ENCODE data around the gene AFAP1L2.

AFAP1L2 gene, protein sequence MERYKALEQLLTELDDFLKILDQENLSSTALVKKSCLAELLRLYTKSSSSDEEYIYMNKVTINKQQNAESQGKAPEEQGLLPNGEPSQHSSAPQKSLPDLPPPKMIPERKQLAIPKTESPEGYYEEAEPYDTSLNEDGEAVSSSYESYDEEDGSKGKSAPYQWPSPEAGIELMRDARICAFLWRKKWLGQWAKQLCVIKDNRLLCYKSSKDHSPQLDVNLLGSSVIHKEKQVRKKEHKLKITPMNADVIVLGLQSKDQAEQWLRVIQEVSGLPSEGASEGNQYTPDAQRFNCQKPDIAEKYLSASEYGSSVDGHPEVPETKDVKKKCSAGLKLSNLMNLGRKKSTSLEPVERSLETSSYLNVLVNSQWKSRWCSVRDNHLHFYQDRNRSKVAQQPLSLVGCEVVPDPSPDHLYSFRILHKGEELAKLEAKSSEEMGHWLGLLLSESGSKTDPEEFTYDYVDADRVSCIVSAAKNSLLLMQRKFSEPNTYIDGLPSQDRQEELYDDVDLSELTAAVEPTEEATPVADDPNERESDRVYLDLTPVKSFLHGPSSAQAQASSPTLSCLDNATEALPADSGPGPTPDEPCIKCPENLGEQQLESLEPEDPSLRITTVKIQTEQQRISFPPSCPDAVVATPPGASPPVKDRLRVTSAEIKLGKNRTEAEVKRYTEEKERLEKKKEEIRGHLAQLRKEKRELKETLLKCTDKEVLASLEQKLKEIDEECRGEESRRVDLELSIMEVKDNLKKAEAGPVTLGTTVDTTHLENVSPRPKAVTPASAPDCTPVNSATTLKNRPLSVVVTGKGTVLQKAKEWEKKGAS

DNA sequence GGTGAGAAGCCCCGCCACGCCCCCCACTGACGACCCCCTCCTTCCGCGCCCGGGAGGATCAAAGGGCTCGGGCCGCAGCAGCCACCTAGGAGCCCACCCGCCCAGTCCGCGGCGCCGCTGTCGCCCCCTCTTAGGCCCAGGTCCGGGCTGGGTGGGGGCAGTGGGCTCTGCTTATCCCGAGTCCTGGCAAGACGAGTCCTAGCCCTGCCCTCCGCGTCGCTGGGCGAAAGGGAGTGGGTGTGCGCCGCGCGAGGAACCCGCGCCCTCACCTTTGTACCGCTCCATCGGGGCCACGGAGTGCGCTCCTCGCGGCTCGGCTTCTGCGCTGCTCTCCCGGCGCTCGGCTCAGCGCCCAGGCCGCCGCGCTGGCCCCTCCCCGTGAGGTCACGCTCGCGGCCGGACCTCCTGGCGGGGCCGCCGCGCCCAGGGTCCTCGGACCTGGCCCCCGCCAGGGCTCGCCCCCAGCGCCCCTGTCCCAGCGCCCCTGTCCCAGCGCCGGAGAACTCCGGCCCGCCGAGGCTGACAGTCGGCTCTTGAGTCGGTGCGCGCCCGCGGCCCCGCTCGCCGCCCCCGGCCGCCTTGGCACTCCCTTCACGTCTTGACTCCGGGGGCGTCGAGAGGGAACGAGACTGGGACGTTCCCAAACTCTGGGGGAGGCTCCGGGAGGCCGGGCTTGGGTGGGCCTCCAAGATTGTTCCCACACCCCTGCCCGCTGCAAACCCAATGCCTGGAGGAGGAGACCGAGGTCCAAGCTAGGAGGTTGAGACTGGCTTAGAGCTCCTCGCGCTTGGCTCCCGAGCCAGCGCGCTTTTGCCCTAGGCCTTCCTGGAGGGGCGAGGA is at the start of gene AFAP1L2:
Gene AFAP1L2 (minus strand): TSS at position 332 of the 840 bp plus-strand sequence. CDS start 47 bp downstream, at position 285.
- peak within 1 kb of the TSS; percentile 22; the same call in 1 of the 2 replicates for H3K4me3 ChIP-seq (ENCODE audit: low read length)
- TF ChIP-seq ZNF274 (IDR thresholded peaks at IDR 0.05; ENCODE audit: low read depth, low read length), result no peak

DNA sequence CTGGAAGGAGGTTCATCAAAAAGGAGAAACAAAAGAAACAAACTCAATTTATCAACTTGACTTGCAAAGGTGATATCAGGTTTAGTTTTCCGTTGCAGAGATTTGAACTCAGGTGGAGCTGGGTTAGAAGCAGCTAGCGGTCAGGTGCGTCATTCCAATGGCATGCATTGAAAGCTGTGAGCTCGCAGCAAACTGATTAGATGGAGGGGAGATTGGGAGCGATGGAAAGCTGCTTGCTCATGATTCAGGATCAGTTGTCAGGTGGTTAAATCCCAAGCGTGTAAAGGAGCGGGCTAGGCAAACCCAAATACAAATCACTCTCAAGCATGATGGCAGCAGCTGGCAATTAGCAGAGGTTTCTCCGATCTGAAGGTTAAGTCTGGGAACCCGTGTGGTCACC is 49.3 kb upstream of the AFAP1L2 start:
- TF ChIP-seq ZNF274 (IDR thresholded peaks at IDR 0.05; ENCODE audit: low read depth, low read length), result no peak

DNA sequence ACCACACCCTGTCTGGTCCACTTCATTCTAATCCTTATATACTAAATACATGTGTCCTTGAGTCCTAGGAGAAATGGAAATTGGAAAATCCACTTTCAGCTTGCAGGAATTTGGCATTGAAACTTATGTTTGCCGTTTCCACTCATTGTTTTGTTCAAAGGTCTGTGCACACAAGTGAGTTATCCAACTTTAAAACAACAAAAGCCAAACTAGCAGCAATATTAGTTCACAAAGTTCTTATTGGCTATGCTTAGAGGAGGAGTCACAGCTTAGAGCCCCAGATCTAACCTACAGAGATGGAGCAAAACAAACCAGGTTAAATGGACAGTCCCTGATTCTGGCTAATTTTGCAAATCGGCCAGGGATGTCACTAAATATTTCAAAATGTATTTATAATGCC is 44.6 kb upstream of the AFAP1L2 start:
- H3K4me3 ChIP-seq (ENCODE audit: low read length), result no peak overlapping the region
- no peak for TF ChIP-seq ZNF274 (IDR thresholded peaks at IDR 0.05; ENCODE audit: low read depth, low read length)

More for the DNA sequence above, 49.3 kb upstream of the AFAP1L2 start:
- H3K4me3 ChIP-seq (ENCODE audit: low read length), result no peak overlapping the region

DNA sequence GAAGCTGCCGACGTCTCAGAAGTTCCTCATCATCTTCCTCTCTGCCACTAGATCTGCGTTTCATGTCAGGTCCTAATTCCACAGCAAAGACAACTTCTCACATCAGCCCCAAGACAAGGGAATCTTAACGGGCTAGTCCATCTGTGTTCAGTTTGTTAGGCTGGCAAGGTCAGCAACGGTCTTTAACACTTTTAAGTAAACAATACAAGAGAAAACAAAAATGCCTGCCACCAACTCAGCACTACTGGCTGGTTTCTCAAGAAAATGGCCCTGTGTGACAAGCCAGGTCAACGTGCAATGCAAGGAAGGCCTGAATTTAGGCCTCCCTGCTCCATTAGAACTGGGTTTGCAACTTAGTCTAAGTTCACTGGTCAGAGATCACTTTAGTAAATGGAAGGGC is 41.0 kb upstream of the AFAP1L2 start:
- no peak for TF ChIP-seq ZNF274 (IDR thresholded peaks at IDR 0.05; ENCODE audit: low read depth, low read length)
- H3K4me3 ChIP-seq (ENCODE audit: low read length), result no peak overlapping the region

DNA sequence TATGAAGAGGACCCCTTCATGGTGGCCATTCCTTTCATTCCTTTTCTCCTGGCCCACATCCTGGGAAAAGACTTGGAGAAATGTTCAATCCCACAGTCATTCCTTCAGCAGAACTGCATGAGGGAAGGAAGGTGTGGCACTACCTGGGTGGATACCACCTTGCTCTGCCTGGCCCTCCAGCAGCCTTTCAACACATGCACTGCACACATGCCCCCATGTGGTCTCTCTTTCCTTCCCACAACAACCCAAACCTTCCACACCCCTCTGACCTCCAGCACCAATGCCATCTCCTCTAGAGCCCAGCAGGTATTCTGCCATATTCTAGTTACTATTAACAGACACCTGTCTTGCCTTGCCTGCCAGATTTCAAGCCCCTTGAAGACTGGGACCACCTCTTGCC is 40.5 kb upstream of the AFAP1L2 start:
- H3K4me3 ChIP-seq (ENCODE audit: low read length), result no peak overlapping the region

DNA sequence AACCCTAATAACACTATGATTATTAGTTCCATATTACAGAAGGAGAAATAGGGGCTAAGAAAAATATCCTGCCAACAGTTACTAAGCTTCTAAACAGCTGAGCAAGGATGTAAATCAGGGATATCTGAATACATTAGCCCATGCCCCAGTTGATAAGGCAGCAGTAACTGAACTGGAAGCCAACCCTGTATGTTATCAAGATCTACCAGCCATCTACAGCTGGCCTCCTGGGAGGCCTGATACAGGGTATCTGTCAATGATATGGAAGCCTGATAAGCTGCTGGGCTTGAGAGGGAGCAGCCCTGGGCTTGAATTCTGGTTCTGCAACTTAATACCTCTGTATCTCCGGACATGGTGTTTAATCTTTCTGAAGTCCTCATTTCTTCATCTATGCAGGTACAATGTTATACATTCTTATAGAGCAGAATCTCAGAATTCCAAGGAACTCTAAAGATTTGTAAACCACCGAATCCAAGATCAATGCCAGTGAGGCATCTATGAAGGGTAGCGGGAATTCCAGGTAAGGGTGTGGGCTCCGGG is 37.9 kb upstream of the AFAP1L2 start:
- no peak overlapping the region for H3K4me3 ChIP-seq (ENCODE audit: low read length)
- no peak for TF ChIP-seq ZNF274 (IDR thresholded peaks at IDR 0.05; ENCODE audit: low read depth, low read length)

More for the DNA sequence above, 40.5 kb upstream of the AFAP1L2 start:
- TF ChIP-seq ZNF274 (IDR thresholded peaks at IDR 0.05; ENCODE audit: low read depth, low read length), result no peak

DNA sequence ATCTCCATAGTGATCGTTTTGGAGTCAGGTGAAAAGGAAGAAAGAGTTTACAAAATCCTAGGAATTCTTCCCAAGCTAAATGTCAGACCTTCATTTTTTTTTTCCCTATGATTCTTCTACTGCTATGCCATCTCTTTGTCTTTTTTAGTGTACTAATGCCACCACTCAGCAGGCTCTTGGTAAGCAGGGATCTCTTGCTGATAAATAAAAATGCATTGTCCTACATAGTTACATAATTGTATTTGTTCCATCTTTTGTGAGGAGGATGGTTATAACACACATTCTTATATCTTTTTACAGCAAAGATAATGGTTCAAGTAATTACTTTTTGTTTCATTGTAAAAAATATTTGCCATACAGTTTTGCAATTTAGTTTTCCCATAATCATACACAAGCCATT is 36.8 kb upstream of the AFAP1L2 start:
- no peak for TF ChIP-seq ZNF274 (IDR thresholded peaks at IDR 0.05; ENCODE audit: low read depth, low read length)
- H3K4me3 ChIP-seq (ENCODE audit: low read length), result no peak overlapping the region

DNA sequence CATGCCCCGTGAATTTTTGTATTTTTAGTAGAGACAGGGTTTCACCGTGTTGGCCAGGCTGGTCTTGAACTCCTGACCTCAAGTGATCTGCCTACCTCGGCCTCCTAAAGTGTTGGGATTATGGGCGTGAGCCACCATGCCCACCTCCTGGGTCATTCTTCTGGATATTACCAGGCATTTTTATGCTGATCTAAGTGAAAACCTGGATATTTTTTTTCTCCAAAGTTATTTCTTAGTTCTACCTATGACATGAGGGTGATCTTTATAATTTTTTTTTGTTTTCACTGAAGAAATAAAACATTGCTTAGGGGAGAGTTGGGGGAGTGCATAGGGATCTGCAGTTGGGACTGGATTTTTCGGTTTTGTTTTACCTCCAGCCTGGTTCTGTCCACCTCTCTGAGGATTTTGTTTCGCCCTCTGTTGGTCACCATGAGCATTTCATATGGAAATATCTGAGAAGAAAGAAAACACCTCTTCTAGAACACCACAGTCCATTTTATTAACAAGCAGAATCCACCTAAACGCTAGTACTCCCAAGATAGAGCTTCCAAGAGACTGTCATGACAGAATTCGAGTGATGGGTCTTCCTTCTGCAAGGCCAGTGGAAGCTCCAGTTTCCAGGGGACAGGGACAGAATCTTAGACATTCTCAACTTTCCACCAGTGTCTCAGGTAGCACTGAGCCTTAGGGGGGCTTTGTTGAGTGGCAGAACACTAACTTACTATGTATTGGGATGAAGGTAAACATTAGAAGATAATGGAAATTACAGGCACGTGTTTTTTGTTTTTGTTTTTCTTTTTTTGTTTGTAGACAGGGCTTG is 33.4 kb upstream of the AFAP1L2 start:
- H3K4me3 ChIP-seq (ENCODE audit: low read length), result no peak overlapping the region
- no peak for TF ChIP-seq ZNF274 (IDR thresholded peaks at IDR 0.05; ENCODE audit: low read depth, low read length)

DNA sequence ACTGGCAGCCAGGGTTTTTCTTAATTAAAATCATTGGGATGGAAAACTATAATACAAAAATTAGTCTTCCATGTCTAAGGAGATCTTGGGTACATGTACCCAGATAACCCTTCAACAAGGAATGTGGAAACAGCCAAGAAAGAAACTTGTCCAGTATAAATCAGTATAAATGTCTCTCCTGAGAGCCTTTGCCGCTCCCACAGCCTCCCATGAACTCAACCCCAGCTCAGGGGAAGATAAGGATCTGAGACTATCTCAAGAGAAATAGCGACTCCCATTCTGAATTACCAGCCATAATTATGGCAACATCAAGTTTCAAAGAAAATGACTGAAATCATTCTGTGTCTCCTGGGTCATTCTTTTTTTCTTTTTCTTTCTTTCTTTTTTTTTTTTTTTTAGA is 32.6 kb upstream of the AFAP1L2 start:
- H3K4me3 ChIP-seq (ENCODE audit: low read length), result no peak overlapping the region
- TF ChIP-seq ZNF274 (IDR thresholded peaks at IDR 0.05; ENCODE audit: low read depth, low read length), result no peak

DNA sequence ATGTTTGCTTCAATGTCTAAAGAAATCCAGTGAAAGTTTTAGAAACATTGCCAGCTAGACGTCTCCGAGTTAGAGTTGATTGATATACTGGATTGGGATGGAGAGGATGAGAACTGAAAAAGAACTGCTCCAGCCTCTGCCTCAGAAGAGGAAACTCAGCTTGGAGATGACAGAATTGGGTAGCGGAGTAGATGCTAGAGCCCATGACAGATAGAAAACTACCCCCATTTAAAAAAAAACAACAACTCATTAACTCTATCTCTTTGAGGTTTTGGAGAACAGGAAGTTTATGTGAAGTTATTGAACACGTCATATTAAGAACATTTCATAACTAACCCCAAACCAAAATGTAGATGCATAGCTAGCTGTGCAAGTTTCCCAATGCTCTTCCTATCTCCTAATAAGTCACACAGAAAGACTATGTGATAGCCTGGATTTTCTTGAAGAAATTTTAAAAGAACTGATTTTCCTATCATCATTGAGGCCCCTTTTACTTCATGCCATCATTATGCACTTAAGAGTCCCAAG is 28.3 kb upstream of the AFAP1L2 start:
- TF ChIP-seq ZNF274 (IDR thresholded peaks at IDR 0.05; ENCODE audit: low read depth, low read length), result no peak
- H3K4me3 ChIP-seq (ENCODE audit: low read length), result no peak overlapping the region

DNA sequence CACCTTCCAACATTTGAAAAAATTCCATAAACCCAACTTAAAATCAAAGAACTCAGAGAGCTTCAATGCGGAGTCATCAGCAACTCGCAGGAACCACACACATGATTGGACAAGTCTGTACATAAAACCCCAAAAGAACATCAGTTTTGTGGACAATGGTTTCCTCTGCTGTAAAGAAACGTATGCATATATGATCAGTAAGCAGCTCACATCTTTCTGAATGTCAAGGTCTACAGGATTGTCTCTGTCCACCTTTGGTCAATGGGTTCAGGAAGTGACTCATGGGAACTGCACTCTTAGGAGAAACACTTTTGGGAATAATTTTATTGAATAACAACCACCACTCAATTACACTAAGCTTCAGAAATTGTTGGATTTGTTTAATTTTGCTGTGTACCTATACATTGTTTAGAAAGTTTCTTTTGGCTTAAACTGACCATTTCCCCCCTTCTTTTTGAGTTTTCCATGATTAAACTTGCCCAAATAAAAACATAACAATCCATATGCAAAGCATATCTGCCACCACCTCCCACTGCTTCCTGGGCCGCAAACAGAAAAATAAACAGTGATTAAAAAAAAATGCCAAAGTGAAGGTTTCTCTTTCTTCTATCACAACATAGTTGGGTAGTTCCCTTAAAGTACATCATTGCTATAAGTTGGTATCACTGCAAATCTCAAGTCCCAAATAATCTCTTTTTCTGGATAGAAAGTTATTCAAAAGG is 27.3 kb upstream of the AFAP1L2 start:
- H3K4me3 ChIP-seq (ENCODE audit: low read length), result no peak overlapping the region
- TF ChIP-seq ZNF274 (IDR thresholded peaks at IDR 0.05; ENCODE audit: low read depth, low read length), result no peak

DNA sequence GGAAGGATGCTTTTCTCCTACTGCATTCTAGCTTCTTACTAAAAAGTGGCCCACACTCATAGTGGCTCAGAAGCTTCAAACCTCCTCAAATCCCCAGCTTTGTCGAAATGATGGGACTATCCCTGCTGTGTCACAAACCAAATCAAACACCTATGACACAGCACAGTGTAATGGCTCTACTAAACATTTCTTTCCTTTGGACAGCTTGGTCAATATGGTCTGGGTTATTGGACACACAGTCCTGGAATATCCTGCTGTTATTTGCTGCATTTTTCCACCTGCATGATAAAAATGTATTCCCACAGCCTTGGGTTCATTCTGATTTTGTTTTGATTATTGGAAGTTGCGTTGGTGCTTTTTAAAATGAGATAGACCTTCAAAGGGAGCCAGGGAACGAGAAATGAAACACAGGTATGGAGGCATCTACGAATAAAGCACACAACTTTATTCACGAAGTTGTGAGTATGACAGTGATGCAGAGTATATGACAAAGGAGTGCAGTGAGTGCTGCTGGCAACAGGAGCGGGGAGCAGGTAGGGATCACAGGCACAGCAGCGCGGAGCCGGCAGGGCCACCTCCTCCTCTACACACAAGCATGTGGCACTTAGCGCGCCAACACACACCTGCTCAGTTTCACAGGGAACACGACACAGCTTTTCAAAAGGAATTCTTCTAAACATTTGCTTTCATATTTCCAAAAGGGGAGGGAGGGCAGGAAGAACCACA is 26.5 kb upstream of the AFAP1L2 start:
- no peak for TF ChIP-seq ZNF274 (IDR thresholded peaks at IDR 0.05; ENCODE audit: low read depth, low read length)

More for the DNA sequence above, 26.5 kb upstream of the AFAP1L2 start:
- H3K4me3 ChIP-seq (ENCODE audit: low read length), result no peak overlapping the region

Measured in GM08714 (cell line).